GM15510 (cell line): Measurements from ENCODE around the gene GINM1.

Source experiments
- POLR2A ChIP-seq: IDR thresholded peaks from 3 replicates; pipeline ENCODE4 v1.6.1; 2011; ENCODE audit warnings: borderline replicate concordance; ENCODE audit not compliant: insufficient read length; ENCODE audit errors: extremely low read depth

GINM1 gene

GRCh38 chr6:149567945-149568585 is 1.9 kb downstream of the GINM1 start:
- no peak for TF ChIP-seq POLR2A

- no peak for TF ChIP-seq POLR2A
Measured at GRCh38 chr6:149580880-149581279, 14.7 kb downstream of the GINM1 start.

GRCh38 chr6:149581349-149581748 is 15.2 kb downstream of the GINM1 start:
- no peak for TF ChIP-seq POLR2A

GRCh38 chr6:149586149-149586548 is 20.0 kb downstream of the GINM1 start:
- no peak for TF ChIP-seq POLR2A

- no peak for TF ChIP-seq POLR2A
Measured at GRCh38 chr6:149592983-149593382, 26.8 kb downstream of the GINM1 start.

- TF ChIP-seq POLR2A, result no peak
Measured at GRCh38 chr6:149593408-149593807, 27.2 kb downstream of the GINM1 start.

GRCh38 chr6:149600508-149600907 is 34.3 kb downstream of the GINM1 start:
- TF ChIP-seq POLR2A, result no peak

- TF ChIP-seq POLR2A, result no peak
Measured at GRCh38 chr6:149608381-149608982, 42.3 kb downstream of the GINM1 start.

GRCh38 chr6:149614337-149614736 is 48.2 kb downstream of the GINM1 start:
- no peak for TF ChIP-seq POLR2A

GRCh38 chr6:149615805-149616204 is 49.6 kb downstream of the GINM1 start:
- TF ChIP-seq POLR2A, result no peak

GRCh38 chr6:149627672-149628071 is 61.5 kb downstream of the GINM1 start:
- no peak for TF ChIP-seq POLR2A

- no peak for TF ChIP-seq POLR2A
Measured at GRCh38 chr6:149628875-149629510, 62.8 kb downstream of the GINM1 start.

- TF ChIP-seq POLR2A, result no peak
Measured at GRCh38 chr6:149634315-149634714, 68.1 kb downstream of the GINM1 start.

GRCh38 chr6:149636124-149636523 is 69.9 kb downstream of the GINM1 start:
- no peak for TF ChIP-seq POLR2A
